AG09309 (cell line): ENCODE results near the gene GNG7.

ENCODE experiments used
- DNase-seq: peaks from one replicate; pipeline ENCODE4 v3.0.0-alpha.2; 2010; ENCODE audit warnings: low read depth
- H3K4me3 ChIP-seq: 2 replicates; pipeline ENCODE4 v1.5.1; 2011; ENCODE audit warnings: mild to moderate bottlenecking, low read depth, low read length, moderate library complexity; ENCODE audit not compliant: control insufficient read depth
- TF ChIP-seq, protein P1 (sequence below): IDR thresholded peaks from 2 replicates; pipeline ENCODE4 v1.5.1; 2011; ENCODE audit warnings: mild to moderate bottlenecking, low read depth, low read length, inconsistent platforms; ENCODE audit not compliant: insufficient read depth, control insufficient read depth; ENCODE audit errors: missing control alignments

The GNG7 gene

DNA sequence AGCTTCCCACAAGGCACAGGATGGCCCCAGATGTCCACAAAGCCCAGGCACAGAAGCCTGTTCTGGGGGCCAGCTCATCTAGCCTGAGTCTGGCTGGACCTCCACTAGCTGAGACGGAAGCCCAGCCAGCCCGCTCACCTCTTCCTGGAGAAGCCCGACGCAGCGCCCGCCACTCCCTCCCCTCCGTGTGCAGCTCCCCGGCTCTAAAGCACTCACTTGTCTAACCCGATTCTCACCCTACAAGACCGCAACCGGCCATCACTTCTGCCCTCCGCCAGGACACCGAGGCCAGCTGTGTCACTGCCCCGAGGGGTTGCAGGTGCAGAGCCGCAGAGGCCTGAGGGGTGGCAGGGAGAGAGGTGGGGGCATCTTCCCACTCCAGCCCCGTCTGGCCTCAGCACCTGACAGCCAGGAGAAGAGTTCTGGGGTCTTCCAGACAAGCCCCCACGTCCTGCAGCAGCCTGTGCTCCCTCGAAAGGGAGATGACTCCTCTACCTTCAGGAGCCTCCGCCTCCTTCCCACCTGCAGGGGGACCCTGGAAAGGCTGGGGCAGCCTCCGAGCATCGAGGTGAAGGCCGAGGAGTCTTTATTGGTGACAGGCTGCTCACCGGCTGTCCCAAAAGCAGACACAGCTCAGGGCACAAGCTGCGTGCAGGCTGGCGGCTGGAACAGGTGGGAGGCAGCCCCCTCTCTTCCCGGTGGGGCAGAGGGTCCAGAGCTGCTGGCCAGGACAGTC lies 24.6 kb upstream of the GNG7 start:
- DNase-seq, result no peak
- TF ChIP-seq, protein P1, sequence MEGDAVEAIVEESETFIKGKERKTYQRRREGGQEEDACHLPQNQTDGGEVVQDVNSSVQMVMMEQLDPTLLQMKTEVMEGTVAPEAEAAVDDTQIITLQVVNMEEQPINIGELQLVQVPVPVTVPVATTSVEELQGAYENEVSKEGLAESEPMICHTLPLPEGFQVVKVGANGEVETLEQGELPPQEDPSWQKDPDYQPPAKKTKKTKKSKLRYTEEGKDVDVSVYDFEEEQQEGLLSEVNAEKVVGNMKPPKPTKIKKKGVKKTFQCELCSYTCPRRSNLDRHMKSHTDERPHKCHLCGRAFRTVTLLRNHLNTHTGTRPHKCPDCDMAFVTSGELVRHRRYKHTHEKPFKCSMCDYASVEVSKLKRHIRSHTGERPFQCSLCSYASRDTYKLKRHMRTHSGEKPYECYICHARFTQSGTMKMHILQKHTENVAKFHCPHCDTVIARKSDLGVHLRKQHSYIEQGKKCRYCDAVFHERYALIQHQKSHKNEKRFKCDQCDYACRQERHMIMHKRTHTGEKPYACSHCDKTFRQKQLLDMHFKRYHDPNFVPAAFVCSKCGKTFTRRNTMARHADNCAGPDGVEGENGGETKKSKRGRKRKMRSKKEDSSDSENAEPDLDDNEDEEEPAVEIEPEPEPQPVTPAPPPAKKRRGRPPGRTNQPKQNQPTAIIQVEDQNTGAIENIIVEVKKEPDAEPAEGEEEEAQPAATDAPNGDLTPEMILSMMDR, result no peak
- H3K4me3 ChIP-seq, result no peak overlapping the region; the same call in 1 of the 2 replicates

- TF ChIP-seq, protein P1, result no peak
- no peak overlapping the region; the same call in 1 of the 2 replicates for H3K4me3 ChIP-seq
- DNase-seq, result no peak
These were observed 23.8 kb upstream of the GNG7 start for GRCh38 chr19:2726160-2726855.

DNA sequence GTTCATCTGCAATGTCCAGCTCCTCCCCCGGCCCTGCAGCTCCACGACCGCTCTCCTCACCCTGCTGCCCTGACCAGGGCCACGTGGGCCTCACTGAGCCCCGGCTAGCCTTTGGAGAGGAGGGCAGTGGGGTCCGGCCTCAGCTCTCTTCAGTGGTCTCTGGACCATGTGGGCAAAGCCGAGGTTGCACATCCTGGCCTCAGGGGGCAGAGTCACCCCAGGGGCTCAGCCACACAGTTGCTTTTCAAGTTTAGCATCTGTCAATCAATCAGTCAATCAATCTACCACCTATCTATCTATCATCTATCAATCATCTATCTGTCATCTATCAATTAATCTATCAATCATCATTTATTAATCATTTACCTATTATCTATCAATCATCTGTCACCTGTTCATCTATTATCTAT lies 21.7 kb upstream of the GNG7 start:
- no peak for DNase-seq
- TF ChIP-seq, protein P1, result no peak
- H3K4me3 ChIP-seq, result no peak overlapping the region

- TF ChIP-seq, protein P1, result no peak
- no peak for DNase-seq
- H3K4me3 ChIP-seq, result no peak overlapping the region
These were observed 21.3 kb upstream of the GNG7 start for GRCh38 chr19:2723747-2724146.

DNA sequence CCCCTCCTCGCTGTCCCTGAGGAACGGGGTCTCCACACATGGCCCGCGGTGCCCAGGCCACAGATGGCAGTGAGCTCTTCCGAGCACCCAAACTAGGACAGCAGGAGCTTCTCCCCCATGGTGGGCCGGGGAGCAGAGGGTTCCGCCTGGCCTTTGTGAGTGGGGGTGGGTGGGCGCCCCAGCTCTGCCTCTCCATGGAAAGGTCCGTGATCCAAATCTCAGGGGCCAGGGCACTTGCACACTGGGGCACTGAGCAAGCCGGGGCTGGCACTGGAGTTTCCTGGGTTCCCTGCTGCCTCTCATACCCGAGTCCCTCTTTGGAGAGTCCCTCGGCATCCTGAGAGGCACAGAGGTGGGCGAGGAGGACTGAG lies 20.8 kb upstream of the GNG7 start:
- DNase-seq, result no peak
- TF ChIP-seq, protein P1, result no peak
- no peak overlapping the region for H3K4me3 ChIP-seq

- H3K4me3 ChIP-seq, result no peak overlapping the region
- TF ChIP-seq, protein P1, result no peak
- no peak for DNase-seq
These were observed 20.2 kb upstream of the GNG7 start for GRCh38 chr19:2722541-2723344.
